ENCODE data around the gene KRAS.

GRCh38 chr12:25155022-25155576 lies 95.6 kb downstream of the KRAS start:
- TF ChIP-seq CTCF (IDR thresholded peaks at IDR 0.05) (peak in 3 of 4 experiments; percentile 47 to 67 (median 49)), POLR2AphosphoS5 (IDR thresholded peaks at IDR 0.05) (no peak), POLR2A (IDR thresholded peaks at IDR 0.05) (no peak)

All from prostate gland (tissue), 2 donors.